HG03095 (cell line): ENCODE measurements around the gene CARD8.
"Not testable (repeated sequence)": the region's sequence is repeated elsewhere in the genome, so short reads cannot be mapped to it uniquely, and the experiment has no call there.

Experiments used
- ATAC-seq: cut with Tn5 transposase; IDR thresholded peaks from one replicate; pipeline ENCODE4 v1.9.1; 2021; ENCODE audit warnings: moderate library complexity; ENCODE audit not compliant: unreplicated experiment

Gene CARD8

DNA sequence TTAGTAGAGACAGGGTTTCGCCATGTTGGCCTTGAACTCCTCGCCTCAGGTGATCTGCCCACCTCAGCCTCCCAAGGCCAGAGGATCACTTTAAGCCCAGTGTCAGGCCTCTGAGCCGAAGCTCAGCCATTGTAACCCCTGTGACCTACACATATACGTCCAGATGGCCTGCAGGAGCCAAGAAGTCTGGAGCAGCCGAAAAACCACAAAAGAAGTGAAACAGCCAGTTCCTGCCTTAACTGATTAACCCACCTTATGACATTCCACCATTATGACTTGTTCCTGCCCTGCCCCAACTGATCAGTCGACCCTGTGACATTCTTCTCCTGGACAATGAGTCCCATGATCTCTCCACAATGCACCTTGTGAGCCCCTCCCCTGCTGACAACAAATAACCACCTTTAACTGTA lies 13.9 kb upstream of the CARD8 start:
- not testable (repeated sequence) for ATAC-seq

DNA sequence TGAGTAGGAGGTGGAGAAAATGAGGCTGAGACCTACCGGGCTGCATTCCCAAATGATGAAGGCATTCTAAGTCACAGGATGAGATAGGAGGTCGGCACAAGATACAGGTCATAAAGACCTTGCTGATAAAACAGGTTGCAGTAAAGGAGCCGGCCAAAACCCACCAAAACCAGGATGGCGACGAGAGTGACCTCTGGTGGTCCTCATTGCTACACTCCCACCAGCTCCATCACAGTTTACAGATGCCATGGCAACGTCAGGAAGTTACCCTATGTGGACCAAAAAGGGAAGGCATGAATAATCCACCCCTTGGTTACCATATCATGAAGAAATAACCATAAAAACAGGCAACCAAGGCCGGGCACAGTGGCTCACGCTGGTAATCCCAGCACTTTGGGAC lies 9.6 kb upstream of the CARD8 start:
- ATAC-seq = not testable (repeated sequence)

DNA sequence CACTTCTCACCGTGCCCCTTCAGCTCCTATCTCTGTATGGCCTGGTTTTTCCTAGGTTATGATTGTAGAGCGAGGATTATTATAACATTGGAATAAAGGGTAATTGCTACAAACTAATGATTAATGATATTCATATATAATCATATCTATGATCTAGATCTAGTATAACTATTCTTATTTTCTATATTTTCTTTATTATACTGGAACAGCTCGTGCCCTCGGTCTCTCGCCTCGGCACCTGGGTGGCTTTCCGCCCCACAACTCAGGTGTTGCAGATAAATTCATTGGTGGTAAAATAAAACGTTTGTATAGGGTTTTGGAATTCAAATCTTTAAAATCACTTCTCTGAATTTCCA lies 4.6 kb upstream of the CARD8 start:
- ATAC-seq = not testable (repeated sequence)

DNA sequence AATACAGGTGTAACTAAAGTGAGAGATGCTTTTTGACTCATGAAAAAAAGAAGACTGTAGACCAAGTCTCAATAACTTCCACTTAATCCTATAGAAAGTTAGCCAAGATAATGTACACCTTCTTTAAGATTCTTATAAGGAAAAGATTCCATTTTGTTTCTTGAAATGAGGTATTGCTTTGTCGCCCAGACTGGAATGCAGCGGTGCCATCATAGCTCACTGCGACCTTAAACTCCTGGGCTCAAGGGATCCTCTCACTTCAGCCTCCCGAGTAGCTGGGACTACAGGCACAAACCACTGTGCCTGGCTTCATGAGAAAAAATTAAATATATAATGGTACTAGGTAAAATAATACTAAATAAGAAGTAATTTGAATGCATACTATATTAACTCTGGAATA lies 3.3 kb upstream of the CARD8 start:
- not testable (repeated sequence) for ATAC-seq

DNA sequence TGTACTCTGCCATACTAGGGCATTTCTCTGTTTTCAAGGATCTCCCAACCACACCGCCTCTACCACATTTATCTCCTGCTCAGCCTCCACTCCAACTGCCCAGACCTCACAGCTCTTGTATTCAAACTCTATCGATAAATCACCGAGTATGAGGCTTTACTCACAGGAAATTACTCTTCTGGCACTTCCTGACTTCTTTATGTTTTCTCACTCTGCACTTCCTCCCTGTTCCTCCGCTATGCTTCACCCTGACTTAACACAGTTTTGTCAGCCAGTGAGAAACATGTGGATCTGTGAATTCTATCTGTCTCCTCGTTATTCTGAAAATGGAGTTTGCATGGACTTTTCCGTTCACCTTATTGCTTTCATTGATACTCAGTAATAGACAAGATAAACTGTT lies 2.6 kb upstream of the CARD8 start:
- ATAC-seq = no peak

DNA sequence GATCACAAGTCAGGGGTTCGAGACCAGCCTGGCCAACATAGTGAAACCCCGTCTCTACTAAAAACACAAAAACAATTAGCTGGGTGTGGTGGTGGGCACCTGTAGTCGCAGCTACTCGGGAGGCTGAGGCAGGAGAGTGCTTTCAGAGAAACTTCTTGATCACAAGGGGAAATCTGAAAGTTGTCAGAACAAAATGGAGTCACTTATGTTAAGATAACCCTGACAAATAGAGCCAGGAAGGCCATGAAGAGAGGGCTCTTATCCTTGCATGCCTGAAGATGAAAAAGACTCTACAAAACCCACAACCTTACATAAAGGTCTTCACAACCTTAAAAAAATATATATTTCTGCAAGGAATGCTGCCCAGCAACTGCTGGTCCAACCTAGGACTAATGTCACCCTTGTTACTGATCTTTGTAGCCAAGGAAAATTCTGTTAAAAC lies 1.2 kb downstream of the CARD8 start:
- no peak for ATAC-seq

DNA sequence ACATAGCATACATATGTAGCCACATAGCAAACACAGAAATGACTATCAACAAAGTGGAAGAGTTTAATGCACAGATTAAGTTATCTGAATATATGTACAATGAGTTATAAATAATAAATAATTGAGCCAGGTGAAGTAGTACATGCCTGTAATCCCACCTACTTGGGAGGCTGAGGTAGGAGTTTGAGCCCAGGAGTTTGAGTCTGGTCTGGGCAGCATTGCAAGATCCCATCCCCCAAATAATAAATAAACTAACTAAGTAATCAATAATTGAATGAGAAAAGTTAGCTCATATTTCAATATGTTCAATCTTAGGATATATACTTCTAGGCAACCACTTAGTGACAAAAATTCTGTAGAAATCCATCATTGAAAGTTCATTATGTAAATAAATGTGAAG lies 1.7 kb downstream of the CARD8 start:
- no peak for ATAC-seq

DNA sequence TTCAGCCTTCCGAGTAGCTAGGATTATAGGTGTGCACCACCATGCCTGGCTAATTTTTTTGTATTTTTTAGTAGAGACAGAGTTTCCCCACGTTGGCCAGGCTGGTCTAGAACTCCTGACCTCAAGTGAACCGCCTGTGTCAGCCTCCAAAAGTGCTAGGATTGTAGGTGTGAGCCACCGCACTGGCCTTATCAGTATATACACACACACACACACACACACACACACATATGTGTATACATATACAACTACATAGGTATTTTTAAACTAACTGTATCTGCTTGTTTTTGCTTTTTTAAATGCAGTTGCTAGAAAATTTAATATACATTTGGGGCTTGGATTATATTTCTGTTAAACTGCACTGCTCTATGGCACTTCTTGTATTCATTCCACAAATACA lies 3.1 kb downstream of the CARD8 start:
- no peak for ATAC-seq

DNA sequence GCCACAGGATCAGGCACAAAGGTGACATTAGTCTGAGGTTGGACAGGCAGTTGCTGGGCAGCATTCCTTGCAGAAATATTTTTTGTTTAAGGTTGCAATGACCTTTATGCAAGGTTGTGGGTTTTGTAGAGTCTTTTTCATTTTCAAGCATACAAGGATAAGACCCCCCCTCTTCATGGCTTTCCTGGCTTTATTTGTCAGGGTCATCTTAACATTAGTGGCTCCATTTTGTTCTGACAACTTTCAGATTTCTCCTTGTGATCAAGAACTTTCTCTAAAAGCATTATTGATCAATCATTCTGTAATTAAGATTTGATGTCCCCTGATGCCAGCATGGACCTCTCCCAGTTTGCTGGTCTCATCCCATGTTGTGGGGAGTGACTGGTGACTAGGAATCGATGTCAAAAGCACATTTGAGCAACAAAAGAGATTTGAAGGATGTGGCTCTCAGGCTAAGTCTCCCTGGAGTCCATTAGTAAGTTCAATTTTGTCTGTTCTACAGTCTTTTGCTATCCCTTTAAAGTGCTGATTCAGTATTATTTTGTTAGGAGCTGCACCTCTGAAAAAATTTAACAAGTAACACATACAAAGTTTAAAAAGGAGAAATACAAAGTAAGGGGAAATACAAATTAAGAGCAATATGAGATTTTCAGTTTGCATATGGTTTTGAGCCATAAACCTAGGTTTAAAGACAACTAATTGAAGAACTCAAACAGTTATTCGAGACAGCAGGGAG lies 5.3 kb downstream of the CARD8 start:
- ATAC-seq = no peak

DNA sequence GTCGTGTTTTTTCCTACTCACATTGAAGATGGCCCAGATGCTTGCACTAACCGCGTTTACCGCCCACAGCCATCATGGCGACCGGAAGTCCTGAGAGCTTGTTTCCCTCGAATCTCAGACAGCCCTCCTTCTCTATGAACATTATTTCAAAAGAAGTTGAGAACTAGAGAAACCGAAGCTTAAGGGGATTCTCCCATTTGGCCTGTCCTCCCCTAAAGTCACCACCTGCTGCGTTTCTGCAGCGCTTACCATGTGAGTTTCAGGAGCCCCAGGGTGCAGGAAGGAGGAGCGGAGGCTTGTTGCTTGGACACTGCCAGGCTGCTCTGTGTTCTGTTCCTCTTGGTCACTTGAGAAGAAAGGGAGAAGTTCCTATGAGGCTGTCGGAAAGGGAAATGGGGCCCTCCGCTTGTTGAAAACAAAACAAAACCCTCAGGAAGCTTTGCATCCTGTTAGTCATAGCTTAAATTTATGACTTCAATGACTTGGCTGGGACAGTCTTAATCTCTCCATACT lies 6.2 kb downstream of the CARD8 start:
- ATAC-seq = peak; percentile 59

DNA sequence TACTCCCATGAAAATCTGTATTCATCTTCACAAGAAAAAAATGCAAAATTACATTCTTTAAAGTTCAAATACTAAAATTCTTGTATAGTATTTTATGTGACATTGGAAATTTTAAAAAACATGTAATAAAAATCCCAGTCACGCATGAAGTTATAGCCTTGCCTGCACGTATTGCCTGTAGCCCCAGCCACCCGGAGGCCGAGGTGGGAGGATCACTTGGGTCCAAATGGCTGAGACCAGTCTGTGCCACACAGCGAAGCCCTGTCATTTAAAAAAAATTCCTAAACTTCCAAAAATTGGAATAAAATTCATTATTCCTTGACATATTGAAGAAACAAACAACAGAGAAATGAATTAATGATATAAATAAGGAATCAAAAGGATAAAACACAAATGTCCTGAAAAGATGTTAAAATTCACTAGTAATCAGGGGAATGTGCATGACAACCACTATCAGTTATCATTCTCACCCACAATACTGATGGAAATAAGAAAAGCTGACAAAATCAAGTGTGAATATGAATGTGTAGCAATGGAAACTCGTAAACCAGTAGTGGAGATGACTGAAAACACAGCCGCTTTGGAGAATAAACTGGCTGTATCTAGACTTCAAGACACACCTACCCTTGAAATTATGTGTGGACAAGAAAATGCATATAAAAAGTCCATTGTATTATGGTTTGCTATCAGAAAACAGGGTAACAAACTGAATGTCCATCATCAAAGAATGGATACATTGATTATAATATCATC lies 7.5 kb downstream of the CARD8 start:
- no peak for ATAC-seq

DNA sequence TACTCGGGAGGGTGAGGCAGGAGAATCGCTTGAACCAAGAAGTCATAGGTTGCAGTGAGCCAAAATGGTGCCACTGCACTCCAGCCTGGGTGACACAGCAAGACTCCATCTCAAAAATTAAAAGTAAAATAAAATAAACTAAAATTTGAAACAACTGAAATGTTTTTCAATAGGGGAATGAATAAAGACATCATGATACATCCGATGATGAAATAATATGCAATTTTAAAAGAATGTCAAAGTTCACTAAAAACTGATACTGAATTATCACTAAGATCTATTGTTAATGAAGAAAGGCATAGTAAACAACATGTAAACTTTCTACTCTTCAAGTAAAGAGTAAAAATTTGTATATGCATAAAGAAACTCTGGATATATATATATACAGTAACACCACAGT lies 8.5 kb downstream of the CARD8 start:
- no peak for ATAC-seq

DNA sequence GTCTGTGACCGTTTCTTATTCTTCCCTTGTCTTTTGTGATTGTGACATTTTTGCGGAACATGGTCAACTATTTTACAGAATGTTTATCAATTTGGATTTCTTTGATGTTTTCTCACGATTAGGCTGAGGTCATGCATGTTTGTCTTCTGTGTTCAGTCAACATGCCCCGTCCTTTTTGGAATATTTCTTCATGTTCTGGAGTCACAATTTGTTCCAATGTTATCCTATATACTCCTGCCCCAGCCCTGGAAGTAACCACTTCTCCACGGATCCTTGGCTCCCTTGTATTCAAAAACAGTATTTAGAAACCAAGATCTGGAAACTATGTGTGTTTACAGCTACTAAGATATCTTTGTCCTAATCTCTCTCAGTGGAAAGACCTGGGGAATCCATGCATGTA lies 9.6 kb downstream of the CARD8 start:
- no peak for ATAC-seq

DNA sequence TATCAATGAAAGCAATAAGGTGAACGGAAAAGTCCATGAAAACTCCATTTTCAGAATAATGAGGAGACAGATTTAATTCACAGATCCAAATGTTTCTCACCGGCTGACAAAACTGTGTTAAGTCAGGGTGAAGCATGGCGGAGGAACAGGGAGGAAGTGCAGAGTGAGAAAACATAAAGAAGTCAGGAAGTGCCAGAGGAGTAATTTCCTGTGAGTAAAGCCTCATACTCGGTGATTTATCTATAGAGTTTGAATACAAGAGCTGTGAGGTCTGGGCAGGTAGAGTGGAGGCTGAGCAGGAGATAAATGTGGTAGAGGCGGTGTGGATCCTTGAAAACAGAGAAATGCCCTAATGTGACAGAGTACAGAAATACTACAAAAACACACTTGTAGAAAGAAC lies 11.4 kb downstream of the CARD8 start:
- ATAC-seq = no peak

DNA sequence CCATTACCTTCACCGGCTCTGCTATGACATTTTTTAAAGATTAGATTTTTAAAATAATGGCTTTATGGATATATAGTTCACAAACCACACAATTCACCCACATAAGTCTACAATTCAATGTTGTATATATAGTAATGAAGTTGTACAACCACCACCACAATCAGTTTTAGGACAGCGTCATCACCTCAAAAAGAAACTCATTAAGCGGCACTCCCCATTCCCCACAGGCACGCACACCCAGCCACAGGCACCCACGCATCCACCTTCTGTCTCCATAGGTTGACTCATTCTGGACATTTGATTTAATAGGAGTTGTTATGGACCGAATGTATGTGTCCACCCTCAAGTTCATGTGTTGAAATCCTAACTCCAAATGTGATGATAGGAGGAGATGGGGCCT lies 13.9 kb downstream of the CARD8 start:
- ATAC-seq = not testable (repeated sequence)

DNA sequence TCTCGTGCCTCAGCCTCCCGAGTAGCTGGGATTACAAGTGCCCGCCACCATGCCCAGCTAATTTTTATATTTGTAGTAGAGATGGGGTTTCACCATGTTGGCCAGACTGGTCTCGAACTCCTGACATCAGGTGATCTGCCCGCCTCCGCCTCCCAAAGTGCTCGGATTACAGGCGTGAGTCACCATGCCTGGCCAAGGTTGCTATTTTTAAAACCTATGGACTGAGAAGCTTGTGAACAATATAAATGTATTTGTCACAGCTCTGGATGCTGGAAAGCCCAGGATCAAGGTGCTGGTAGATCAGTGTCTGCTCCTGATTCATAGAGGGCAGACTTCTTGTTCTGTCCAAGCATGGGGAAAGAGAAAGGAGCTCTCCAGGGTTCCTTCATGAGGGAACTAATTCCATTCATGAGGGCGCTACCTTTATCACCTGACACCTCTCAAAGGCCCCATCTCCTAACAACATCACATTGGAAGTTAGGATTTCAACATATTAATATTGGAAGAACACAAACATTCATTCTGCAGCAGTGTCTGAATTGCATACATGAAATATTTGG lies 16.1 kb downstream of the CARD8 start:
- no peak for ATAC-seq

DNA sequence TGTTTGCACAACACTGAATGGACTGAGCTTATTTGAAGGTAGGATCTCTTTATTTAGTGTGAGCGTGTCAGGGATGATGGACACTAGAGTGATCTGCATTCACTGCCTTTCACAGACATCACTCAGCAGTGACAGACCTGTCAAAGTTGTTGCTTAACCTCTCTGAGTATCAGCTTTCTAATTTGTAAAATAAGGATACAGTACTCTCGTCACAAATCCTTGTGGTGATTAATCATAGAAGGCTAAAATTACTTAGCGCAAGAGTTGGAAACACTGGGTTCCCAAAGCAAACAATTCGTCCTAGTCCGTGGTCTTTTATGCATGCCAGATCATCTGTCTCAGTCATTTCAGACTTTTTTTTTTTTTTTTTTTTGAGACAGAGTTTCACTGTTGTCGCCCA lies 16.6 kb downstream of the CARD8 start:
- ATAC-seq = no peak

DNA sequence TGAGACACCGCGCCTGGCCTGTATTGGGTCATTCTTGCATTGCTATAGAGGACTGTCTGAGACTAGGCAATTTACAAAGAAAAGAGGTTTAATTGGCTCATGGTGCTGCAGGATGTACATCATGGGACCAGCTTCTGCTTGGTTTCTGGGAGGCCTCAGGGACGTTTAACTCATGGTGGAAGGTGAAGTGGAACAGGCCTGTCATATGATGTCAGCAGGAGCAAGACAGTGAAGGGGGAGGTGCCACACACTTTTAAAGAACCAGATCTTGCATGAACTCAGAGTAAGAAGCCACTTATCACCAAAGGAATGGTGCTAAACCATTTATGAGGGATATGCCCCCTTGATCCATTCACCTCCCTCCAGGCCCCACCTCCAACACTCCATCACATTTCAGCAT lies 18.7 kb downstream of the CARD8 start:
- ATAC-seq = no peak

DNA sequence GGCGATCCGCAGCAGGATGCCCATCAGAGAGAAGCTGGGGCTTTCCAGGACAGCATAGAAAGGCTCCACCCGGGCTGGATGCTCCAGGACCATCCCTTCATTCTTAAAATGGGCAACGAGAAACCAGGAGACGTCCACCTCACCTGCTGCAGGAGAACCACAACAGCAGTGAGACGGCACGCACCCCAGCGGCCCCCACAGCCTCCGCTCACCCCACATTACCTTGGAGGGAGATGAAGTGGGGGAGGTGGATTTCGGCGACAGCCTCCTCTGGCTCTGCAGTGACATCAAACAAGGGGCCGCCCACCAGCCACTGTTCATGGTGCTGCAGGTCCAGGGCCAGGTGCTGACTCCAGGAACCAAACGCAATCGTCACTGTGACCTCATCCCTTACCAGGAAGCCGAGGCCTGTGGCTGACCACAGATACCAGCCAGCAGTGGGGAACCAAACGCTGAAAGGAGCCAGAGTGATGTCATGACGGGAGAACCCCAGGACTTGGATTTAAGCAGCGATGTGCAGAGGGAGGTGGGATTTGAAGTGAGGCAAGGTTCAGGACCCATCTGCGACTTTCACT lies 25.1 kb downstream of the CARD8 start:
- no peak for ATAC-seq

DNA sequence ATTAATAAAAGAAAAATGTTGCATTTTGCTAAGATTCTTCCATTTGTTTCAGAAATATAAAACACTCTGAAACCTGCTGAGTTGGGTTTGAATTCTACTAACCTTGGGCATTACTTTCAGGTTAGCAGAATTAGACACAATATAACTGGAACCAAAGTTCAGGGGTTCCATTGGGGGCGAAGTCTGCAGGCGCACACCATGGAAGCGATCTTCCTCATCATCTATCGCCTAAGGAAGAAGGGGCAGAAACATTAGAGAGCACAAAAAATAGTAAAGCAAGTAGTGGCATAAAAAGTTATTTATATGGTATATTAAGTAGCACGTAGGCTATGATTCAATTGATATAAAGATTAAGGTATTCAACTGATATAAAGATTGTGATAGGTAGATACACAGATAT lies 34.1 kb downstream of the CARD8 start:
- no peak for ATAC-seq

DNA sequence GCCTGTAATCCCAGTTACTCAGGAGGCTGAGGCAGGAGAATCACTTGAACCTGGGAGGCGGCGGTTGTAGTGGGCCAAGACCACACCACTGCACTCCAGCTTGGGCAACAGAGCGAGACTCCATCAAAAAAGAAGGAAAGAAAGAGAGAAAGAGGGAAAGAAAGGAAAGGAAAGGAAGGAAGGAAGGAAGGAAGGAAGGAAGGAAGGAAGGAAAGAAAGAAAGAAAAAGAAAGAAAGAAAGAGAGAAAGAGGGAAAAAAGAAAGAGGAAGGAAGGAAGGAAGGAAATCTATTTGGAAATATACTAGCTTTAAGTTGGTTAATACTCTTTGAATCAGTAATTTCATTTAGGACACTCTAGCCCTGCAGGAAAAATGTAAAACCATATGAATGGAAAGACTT lies 34.9 kb downstream of the CARD8 start:
- not testable (repeated sequence) for ATAC-seq

DNA sequence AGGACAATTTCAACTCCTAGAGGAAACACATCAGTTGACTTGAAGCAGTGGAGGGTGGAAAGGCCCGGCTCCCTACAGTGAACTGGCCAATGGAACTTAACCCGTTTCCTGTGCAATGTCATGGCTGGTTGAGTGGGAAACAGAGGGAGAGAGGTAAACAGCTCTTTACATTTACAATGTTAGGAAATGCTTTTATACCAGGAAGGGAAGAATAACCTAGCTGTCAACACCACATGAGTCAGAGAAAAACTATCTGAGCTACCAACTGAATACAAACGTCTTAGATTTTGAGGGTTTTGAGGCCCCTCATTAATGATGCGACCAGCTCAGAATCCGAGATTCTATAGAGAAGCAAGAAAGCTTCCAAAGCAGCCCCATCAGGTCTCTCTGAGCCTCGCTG lies 36.7 kb downstream of the CARD8 start:
- ATAC-seq = no peak
